IPS-18a (cell line): Measurements from ENCODE around the gene CXXC5.
"Not testable (repeated sequence)": the region's sequence is repeated elsewhere in the genome, so short reads cannot be mapped to it uniquely, and the experiment has no call there.

Experiments used
- H3K27ac ChIP-seq: one replicate; pipeline ENCODE4 v1.5.1; 2013; ENCODE audit warnings: low read length
- H3K27me3 ChIP-seq: one replicate; pipeline ENCODE4 v1.6.1; 2013; ENCODE audit warnings: mild to moderate bottlenecking, low read length; ENCODE audit not compliant: control insufficient read depth, insufficient read depth
- H3K36me3 ChIP-seq: one replicate; pipeline ENCODE4 v1.6.1; 2013; ENCODE audit warnings: low read depth, low read length; ENCODE audit not compliant: control insufficient read depth
- H3K4me1 ChIP-seq: one replicate; pipeline ENCODE4 v1.6.1; 2013; ENCODE audit warnings: low read depth, low read length; ENCODE audit not compliant: control insufficient read depth
- H3K4me3 ChIP-seq: one replicate; pipeline ENCODE4 v1.5.1; 2013; ENCODE audit warnings: low read length
- H3K9ac ChIP-seq: one replicate; pipeline ENCODE4 v1.6.1; 2013; ENCODE audit warnings: mild to moderate bottlenecking, low read length, moderate library complexity
- H3K9me3 ChIP-seq: one replicate; pipeline ENCODE4 v1.6.1; 2013; ENCODE audit warnings: low read depth, low read length; ENCODE audit not compliant: control insufficient read depth

CXXC5 gene

GRCh38 chr5:139726248-139726647 is 78.1 kb downstream of the CXXC5 start:
- Histone ChIP-seq H3K4me3 (no peak overlapping the region), H3K36me3 (no peaks in the 10 kb centered on the region), H3K27ac (no peak overlapping the region), H3K4me1 (no peaks in the 10 kb centered on the region), H3K9ac (no peak overlapping the region), H3K27me3 (no peaks in the 10 kb centered on the region), H3K9me3 (no peaks in the 10 kb centered on the region)

GRCh38 chr5:139727615-139728014 is 79.5 kb downstream of the CXXC5 start:
- not testable (repeated sequence) for H3K27ac ChIP-seq, H3K36me3 ChIP-seq, H3K27me3 ChIP-seq, H3K9ac ChIP-seq, H3K4me3 ChIP-seq, H3K4me1 ChIP-seq, H3K9me3 ChIP-seq

GRCh38 chr5:139731281-139731680 is 83.1 kb downstream of the CXXC5 start:
- Histone ChIP-seq H3K27ac (no peak overlapping the region), H3K36me3 (no peaks in the 10 kb centered on the region), H3K4me3 (no peak overlapping the region), H3K9ac (no peak overlapping the region), H3K4me1 (peaks cover 7% of the 10 kb centered on the region), H3K27me3 (no peaks in the 10 kb centered on the region), H3K9me3 (no peaks in the 10 kb centered on the region)

GRCh38 chr5:139732019-139732418 is 83.9 kb downstream of the CXXC5 start:
- H3K9me3 ChIP-seq: no peaks in the 10 kb centered on the region
- peaks cover 7% of the 10 kb centered on the region for H3K4me1 ChIP-seq
- no peak overlapping the region for H3K4me3 ChIP-seq
- H3K36me3 ChIP-seq: no peaks in the 10 kb centered on the region
- H3K27ac ChIP-seq: no peak overlapping the region
- no peak overlapping the region for H3K9ac ChIP-seq
- no peaks in the 10 kb centered on the region for H3K27me3 ChIP-seq

- Histone ChIP-seq H3K27me3 (no peaks in the 10 kb centered on the region), H3K27ac (no peak overlapping the region), H3K9me3 (no peaks in the 10 kb centered on the region), H3K4me1 (peaks cover 7% of the 10 kb centered on the region), H3K4me3 (no peak overlapping the region), H3K36me3 (no peaks in the 10 kb centered on the region), H3K9ac (no peak overlapping the region)
Observed at GRCh38 chr5:139733010-139733688, 85.0 kb downstream of the CXXC5 start.
